Gastroesophageal sphincter (tissue), 3 donors: ENCODE measurements around the gene GALNT5.

Experiments
- CTCF ChIP-seq, 4 experiments: fragments of 200-600 bp in 2 of 4; fragments of 450-650 bp in 2 of 4; sonication (generic) in 1 of 4; IDR thresholded peaks; one replicate each; pipeline ENCODE4 v1.5.1; 2017 to 2019; ENCODE audit warnings: antibody characterized with exemption in 4 of 4, mild to moderate bottlenecking in 2 of 4, moderate library complexity in 2 of 4
- POLR2A ChIP-seq, 2 donors: fragments of 450-650 bp; IDR thresholded peaks; one replicate each; pipeline ENCODE4 v1.6.1; 2017; ENCODE audit warnings: antibody characterized with exemption in 2 of 2, mild to moderate bottlenecking in 2 of 2, moderate library complexity in 1 of 2
- POLR2AphosphoS5 ChIP-seq: sonication (generic); formaldehyde crosslinking; IDR thresholded peaks from one replicate; pipeline ENCODE4 v1.6.1; 2017; ENCODE audit warnings: antibody characterized with exemption

GRCh38 chr2:157327200-157327599 lies 69.7 kb downstream of the GALNT5 start:
- no peak for TF ChIP-seq CTCF (IDR thresholded peaks at IDR 0.05)
- TF ChIP-seq POLR2A (IDR thresholded peaks at IDR 0.05) = no peak
- no peak for TF ChIP-seq POLR2AphosphoS5
